ENCODE data around the gene ELOVL2.
"Not testable (repeated sequence)": the region's sequence is repeated elsewhere in the genome, so short reads cannot be mapped to it uniquely, and the experiment has no call there.

The ELOVL2 gene

DNA sequence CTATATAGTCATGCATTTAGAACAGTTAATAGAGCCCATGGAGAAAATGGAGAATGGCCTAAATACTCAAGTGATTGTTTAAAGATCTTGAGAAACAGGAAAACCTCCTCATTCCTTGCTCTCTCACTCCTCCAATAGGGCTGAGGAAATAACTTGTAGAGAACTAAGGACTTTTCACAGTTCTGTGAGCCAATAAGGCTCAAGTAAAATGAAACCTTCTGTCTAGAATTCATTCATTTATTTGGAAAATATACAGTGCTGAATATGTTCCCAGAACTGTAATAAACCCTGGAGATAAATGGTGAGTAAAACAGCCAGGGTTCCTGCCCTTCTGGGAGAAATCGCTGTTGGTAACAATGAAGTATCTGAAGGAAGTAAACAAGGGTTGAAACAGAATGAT, 35.3 kb downstream of the ELOVL2 start:
- DNase-seq (ENCODE audit: low read depth, low spot score): no peak
- ChIA-PET CTCF (interaction anchor here (1.0 kb wide), 1 partner anchor 17 kb away, joined by 3 read pairs; no protein-coding TSS in a partner anchor), POLR2A (no interaction called here)
- TF ChIP-seq, protein P1, sequence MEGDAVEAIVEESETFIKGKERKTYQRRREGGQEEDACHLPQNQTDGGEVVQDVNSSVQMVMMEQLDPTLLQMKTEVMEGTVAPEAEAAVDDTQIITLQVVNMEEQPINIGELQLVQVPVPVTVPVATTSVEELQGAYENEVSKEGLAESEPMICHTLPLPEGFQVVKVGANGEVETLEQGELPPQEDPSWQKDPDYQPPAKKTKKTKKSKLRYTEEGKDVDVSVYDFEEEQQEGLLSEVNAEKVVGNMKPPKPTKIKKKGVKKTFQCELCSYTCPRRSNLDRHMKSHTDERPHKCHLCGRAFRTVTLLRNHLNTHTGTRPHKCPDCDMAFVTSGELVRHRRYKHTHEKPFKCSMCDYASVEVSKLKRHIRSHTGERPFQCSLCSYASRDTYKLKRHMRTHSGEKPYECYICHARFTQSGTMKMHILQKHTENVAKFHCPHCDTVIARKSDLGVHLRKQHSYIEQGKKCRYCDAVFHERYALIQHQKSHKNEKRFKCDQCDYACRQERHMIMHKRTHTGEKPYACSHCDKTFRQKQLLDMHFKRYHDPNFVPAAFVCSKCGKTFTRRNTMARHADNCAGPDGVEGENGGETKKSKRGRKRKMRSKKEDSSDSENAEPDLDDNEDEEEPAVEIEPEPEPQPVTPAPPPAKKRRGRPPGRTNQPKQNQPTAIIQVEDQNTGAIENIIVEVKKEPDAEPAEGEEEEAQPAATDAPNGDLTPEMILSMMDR (IDR thresholded peaks at IDR 0.05; ENCODE audit: insufficient read depth, low read length, missing control alignments): no peak
- H3K4me3 ChIP-seq (ENCODE audit: low read depth, low read length): no peak overlapping the region

DNA sequence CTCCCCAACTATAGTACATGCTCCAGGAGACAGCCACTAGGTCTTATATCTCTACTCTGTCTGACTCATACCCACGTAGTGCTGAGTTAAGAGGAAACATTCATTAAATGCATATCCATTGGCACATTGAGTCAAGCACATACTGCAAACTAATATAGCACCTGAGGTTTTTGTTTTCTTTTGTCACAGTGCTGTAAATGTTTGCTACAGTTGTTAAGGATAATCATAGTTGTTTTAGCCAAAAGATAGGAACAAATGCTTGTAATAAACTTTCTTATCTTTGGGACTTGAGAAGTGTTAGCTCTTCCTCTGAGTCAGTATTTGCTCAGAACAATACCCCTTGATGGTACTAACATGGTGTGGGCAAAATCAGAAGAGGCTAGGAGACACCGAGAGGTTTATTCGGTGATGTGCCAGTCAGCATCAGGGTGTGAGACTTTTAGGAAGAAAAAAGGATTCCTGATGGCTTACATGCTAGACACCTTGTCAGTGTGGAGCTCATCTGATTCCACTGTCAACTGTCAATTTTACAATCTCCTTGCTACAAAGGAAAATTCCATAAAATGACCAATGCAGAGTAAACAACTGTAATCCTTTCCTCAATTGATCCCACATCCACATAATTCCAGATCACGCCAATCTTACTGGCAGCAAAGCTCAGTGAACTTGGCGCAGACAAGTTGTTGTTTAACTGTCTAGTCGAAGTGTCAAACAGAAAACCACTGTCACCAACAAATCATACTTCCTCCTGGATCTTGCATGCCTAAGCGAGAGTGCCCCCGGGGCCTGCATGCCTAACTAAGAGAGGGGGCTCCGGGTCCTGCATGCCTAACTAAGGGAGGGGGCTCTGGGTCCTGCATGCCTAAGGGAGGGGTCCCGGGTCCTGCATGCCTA, 36.1 kb downstream of the ELOVL2 start:
- H3K4me3 ChIP-seq (ENCODE audit: low read depth, low read length): no peak overlapping the region
- CTCF ChIA-PET: interaction anchor here (1.0 to 1.6 kb wide), 3 partner anchors 17 to 54 kb away, joined by 3 to 7 read pairs (median 4); no protein-coding TSS in a partner anchor
- POLR2A ChIA-PET: no interaction called here

DNA sequence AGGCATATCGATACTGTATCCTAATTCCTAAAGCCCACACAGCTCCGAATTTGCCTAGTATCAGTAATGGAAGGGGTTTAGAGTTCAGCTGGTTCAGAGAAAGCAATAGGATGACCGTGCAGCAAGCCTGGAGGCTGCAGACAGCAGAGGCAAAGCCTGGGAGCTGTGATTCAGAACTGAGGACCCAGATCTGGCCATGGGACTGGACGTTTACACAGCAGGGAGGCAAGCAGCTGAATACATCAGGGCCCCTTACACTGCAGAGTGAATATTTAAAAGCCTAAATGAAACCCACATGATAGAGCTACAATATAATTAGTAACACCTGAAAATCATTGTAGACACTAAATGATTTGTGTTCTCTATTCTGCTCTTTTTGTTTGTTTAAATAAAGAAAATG, 38.0 kb downstream of the ELOVL2 start:
- no peak for DNase-seq (ENCODE audit: low read depth, low spot score)
- TF ChIP-seq, protein P1 (IDR thresholded peaks at IDR 0.05; ENCODE audit: insufficient read depth, low read length, missing control alignments): no peak
- ChIA-PET POLR2A (interaction anchor here (0.7 kb wide), 1 partner anchor 610 kb away, joined by 4 read pairs; no protein-coding TSS in a partner anchor), CTCF (interaction anchor here (0.7 to 1.6 kb wide), 6 partner anchors 13 to 52 kb away, joined by 3 to 7 read pairs (median 4); partner anchors contain the start of gene ELOVL2)
- H3K4me3 ChIP-seq (ENCODE audit: low read depth, low read length): no peak overlapping the region

More for the DNA sequence above, 36.1 kb downstream of the ELOVL2 start:
- DNase-seq (ENCODE audit: low read depth, low spot score): no peak
- TF ChIP-seq, protein P1 (IDR thresholded peaks at IDR 0.05; ENCODE audit: insufficient read depth, low read length, missing control alignments): no peak

DNA sequence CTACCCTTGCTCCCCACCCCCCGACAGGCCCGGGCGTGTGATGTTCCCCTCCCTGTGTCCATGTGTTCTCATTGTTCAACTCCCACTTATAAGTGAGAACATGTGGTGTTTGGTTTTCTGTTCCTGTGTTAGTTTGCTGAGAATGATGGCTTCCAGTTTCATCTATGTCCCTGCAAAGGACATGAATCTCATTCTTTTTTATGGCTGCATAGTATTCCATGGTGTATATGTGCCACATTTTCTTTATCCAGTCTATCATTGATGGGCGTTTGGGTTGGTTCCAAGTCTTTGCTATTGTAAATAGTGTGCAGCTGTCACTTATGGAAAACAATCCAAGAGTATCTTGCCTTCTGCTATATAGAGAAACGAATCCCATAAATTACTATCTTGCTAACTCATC, 40.8 kb downstream of the ELOVL2 start:
- H3K4me3 ChIP-seq (ENCODE audit: low read depth, low read length); POLR2A ChIA-PET; DNase-seq (ENCODE audit: low read depth, low spot score): not testable (repeated sequence)
- CTCF ChIA-PET: interaction anchor here (0.9 to 2.6 kb wide), 2 partner anchors 39 to 49 kb away, joined by 3 to 9 read pairs; no protein-coding TSS in a partner anchor

DNA sequence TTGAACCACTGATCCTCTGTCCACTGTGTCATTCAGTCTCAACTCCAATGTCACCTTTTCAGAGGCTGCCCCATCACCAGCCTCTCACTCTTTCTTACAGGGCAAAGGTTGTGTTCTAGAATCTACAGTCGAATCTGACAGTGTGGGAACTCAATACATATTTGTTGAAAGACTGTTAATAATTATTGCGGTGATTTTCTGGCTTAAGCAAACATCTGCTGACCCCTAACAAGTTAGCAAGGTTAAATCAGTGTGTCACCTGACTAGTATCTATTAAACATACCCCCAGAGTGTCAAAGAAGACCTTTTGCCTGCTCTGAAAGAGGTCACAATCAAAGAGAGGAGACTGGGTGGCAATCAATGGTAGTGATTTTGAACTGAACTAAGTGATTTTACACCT, 41.9 kb downstream of the ELOVL2 start:
- H3K4me3 ChIP-seq (ENCODE audit: low read depth, low read length): no peak overlapping the region
- CTCF ChIA-PET: interaction anchor here (0.7 to 2.6 kb wide), 2 partner anchors 32 to 48 kb away, joined by 3 to 9 read pairs; no protein-coding TSS in a partner anchor
- DNase-seq (ENCODE audit: low read depth, low spot score): no peak
- TF ChIP-seq, protein P1 (IDR thresholded peaks at IDR 0.05; ENCODE audit: insufficient read depth, low read length, missing control alignments): no peak
- POLR2A ChIA-PET: no interaction called here

DNA sequence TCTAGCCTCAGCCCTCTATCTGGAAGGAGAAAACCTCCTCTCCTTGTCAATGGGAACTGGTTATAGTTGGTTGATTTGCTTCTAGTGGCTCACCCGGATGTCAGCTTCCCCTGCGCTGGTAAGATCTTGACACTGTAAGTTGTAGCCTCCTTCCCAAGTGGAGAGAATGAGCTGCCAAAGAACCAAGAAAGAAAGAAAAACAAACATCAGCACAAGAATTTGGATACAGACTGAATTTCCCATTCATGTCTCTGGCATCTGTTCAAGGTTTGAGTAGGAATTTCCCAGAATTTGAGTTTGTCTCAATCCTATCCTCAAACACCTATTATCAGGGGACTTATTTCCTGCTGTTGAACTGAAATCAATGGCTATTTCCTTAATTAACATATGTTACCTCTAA, 44.1 kb downstream of the ELOVL2 start:
- TF ChIP-seq, protein P1 (IDR thresholded peaks at IDR 0.05; ENCODE audit: insufficient read depth, low read length, missing control alignments): no peak
- no peak overlapping the region for H3K4me3 ChIP-seq (ENCODE audit: low read depth, low read length)
- ChIA-PET POLR2A (no interaction called here), CTCF (interaction anchor here (1.1 to 2.1 kb wide), 2 partner anchors 44 to 45 kb away, joined by 3 to 6 read pairs; partner anchors contain the start of gene ELOVL2)
- DNase-seq (ENCODE audit: low read depth, low spot score): no peak
